ENCODE measurements around the gene SCD5. TPM values are rescaled to one million over a fixed set of nuclear protein-coding genes. Genes with fewer than 3 reads are reported as not detected.

The SCD5 gene
- total RNA-seq, 2 donors from 2014 or later, result 0.60 to 0.65 TPM

DNA sequence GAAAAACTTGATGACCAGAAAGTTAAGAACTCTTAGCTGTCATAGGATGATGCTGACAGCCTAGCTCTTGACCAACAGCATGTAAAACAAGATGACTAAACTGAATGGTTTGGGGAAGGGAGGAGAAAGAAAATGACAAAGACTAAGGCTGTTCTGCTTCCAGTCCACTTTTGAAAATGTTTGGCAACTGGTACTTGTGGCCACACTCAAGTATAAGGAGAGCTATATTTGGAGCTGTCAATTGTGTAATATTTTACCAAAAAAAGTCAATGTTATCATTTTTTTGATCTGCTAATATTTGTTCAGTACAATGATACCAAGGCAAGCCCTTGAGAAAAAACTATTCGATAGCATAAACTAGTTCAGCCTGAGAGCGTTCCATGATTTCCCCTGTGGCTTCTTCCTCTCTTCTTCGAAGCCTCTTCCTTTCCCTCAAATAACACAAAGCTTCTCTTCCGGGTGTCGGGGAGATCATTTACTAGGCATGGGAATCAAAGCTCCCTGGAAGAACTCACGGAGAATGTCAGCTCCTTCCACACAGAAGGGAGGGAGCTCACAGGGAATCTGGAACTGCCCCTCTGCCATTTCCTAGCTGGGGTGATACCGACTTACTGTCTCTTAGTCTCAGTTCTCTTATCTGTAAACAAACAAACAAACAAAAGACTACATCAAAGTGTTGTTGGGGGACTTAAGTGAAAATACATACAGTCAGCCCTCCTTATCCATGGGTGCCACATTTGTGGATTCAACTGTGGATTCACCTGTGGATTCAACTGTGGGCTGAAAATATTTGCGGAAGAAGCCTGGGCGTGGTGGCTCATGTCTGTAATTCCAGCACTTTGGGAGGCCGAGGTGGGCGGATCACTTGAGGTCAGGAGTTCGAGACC is 82.6 kb downstream of the SCD5 start:
- DNase-seq (no peak), ATAC-seq (no peak)
- no peak overlapping the region for H3K27ac Mint-ChIP-seq
- H3K27me3 Mint-ChIP-seq, result peaks cover 25% of the 10 kb centered on the region
- no peaks in the 10 kb centered on the region for H3K9me3 ChIP-seq (ENCODE audit: control insufficient read depth, low read length, poor library complexity, severe bottlenecking)
- H3K36me3 Mint-ChIP-seq (ENCODE audit: low read depth), result peaks cover 5% of the 10 kb centered on the region
- no peaks in the 10 kb centered on the region for H3K4me1 Mint-ChIP-seq
- H3K4me3 Mint-ChIP-seq, result no peak overlapping the region

DNA sequence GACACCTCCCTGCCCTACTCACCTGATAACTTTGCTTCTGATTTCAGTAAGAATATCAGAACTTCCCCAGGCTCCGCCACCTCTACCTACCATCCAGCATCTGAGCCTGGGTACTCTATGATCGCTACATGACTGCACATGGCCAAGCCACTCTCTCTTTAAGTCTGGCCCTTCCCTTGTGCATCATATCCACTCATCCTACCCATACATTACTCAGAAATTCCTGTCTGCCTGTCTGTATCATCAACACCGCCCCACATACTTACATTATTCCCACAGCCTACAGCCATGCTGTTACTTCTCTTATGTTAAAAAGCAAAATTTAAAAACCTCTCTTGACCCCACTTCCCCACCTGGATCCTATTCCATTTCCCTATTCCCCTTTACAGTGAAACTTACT is 84.7 kb downstream of the SCD5 start:
- no peak overlapping the region for H3K27ac Mint-ChIP-seq
- H3K9me3 ChIP-seq (ENCODE audit: control insufficient read depth, low read length, poor library complexity, severe bottlenecking), result no peaks in the 10 kb centered on the region
- no peaks in the 10 kb centered on the region for H3K4me1 Mint-ChIP-seq
- peaks cover 30% of the 10 kb centered on the region for H3K27me3 Mint-ChIP-seq
- DNase-seq, result no peak
- ATAC-seq, result no peak
- no peak overlapping the region for H3K4me3 Mint-ChIP-seq
- peaks cover 5% of the 10 kb centered on the region for H3K36me3 Mint-ChIP-seq (ENCODE audit: low read depth)

DNA sequence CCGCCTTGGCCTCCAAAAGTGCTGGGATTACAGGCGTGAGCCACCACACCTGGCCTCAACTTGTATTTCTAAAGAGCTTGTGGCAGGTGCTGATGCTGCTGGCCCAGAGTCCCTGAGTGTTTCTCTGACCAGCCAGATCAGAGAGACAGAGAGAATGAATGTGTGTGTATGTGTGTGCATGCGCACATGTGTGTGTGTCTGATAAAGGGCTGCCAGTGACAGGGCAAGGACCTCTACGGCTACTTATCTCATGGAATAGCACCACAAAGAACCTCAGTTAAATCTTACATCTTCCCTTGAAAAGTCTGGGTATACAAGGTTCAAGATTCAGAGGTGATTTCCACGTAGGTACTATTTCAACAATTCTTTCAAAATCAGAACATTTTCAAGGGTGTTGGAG is 86.0 kb downstream of the SCD5 start:
- no peaks in the 10 kb centered on the region for H3K9me3 ChIP-seq (ENCODE audit: control insufficient read depth, low read length, poor library complexity, severe bottlenecking)
- Mint-ChIP-seq H3K4me3 (no peak overlapping the region), H3K27ac (no peak overlapping the region), H3K27me3 (peaks cover 35% of the 10 kb centered on the region), H3K4me1 (no peaks in the 10 kb centered on the region), H3K36me3 (ENCODE audit: low read depth) (peaks cover 5% of the 10 kb centered on the region)
- DNase-seq, result no peak
- ATAC-seq, result no peak

DNA sequence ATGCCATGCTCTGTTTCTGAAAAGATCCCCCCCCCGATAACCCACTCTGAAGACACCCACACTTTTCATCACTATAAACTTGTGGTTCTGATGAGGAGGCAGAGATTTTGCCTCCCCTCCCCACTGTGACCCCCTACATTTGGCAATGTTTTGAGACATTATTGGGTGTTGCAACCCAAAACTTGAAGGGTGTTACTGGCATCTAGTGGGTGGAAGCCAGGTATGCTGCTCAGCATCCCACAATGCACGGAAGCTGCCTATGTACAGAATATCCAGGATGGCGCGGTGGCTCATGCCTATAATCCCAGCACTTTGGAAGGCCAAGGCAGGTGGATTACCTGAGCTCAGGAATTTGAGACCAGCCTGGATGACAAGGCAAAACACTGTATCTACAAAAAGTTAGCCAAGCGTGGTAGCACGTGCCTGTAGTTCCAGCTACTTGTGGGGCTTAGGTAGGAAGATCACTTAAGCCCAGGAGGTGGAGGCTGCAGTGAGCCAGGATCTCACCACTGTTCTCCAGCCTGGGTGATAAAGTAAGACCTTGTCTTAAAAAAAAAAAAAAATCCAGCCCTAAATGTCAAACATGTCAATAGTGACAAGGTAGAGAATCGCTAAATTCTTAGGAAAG is 87.3 kb downstream of the SCD5 start:
- peaks cover 5% of the 10 kb centered on the region for H3K36me3 Mint-ChIP-seq (ENCODE audit: low read depth)
- H3K4me3 Mint-ChIP-seq, result no peak overlapping the region
- DNase-seq (no peak), ATAC-seq (no peak)
- no peaks in the 10 kb centered on the region for H3K9me3 ChIP-seq (ENCODE audit: control insufficient read depth, low read length, poor library complexity, severe bottlenecking)
- H3K27ac Mint-ChIP-seq, result no peak overlapping the region
- no peaks in the 10 kb centered on the region for H3K4me1 Mint-ChIP-seq
- H3K27me3 Mint-ChIP-seq, result peaks cover 35% of the 10 kb centered on the region

DNA sequence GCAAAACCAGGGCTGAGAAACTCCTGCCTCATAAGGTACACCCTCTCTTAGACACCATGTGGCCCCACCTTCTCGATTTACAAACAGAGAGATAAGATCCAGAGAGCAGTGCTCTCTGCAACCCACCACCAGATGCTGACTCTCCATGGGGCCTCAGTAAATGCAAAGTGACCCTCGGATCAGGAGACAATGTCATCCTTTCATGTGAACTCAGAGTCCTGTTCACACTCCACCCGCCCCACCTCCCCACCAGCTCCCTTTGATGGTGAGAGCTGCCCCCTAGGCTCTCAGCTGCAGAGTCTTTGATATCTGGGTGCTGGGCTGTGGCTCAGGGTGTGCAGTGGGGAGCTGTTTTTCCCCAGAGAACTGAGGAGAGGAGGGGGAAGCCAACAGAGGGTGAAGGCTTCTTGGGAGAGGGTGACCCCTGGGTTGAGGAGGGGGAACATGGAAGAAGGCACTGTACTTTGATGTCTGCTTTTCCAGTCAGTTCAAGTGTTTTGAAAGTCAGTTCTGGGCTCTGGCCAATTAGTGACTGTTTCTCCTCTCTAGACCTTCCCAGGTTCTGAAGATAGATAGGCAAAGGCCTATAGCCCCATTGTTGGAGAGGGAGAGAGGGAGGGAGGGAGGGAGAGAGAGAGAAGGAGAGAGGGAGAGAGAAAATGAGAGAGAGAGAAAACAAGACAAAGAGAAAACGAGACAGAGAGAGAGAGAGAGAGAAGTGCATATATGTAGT is 88.2 kb downstream of the SCD5 start:
- H3K36me3 Mint-ChIP-seq (ENCODE audit: low read depth), result peaks cover 5% of the 10 kb centered on the region
- no peak for DNase-seq
- no peak for ATAC-seq
- H3K9me3 ChIP-seq (ENCODE audit: control insufficient read depth, low read length, poor library complexity, severe bottlenecking), result no peaks in the 10 kb centered on the region
- no peak overlapping the region for H3K27ac Mint-ChIP-seq
- H3K27me3 Mint-ChIP-seq, result peaks cover 32% of the 10 kb centered on the region
- H3K4me1 Mint-ChIP-seq, result no peaks in the 10 kb centered on the region
- no peak overlapping the region for H3K4me3 Mint-ChIP-seq

DNA sequence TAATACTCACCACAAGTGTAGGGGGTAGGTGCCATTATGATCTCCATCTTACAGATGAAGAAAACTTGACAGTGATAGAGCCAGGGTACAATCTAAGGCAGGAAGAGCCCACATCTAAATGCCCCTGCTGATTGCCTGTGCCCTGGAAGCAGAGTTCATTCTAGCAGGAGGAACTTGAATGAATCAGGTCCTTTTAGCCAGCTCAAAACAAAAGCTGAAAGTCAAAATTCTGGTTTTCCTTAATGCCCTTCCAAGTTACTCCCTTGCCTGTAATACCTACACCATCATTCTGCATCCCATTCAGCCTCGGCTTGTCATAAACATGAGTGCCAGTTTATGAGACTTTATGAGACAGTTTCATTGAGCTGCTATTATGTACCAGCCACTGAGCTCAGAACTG is 89.6 kb downstream of the SCD5 start:
- H3K27me3 Mint-ChIP-seq, result peaks cover 22% of the 10 kb centered on the region
- ATAC-seq (no peak), DNase-seq (no peak)
- no peak overlapping the region for H3K27ac Mint-ChIP-seq
- no peak overlapping the region for H3K4me3 Mint-ChIP-seq
- H3K4me1 Mint-ChIP-seq, result no peaks in the 10 kb centered on the region
- peaks cover under 1% of the 10 kb centered on the region for H3K36me3 Mint-ChIP-seq (ENCODE audit: low read depth)
- H3K9me3 ChIP-seq (ENCODE audit: control insufficient read depth, low read length, poor library complexity, severe bottlenecking), result no peaks in the 10 kb centered on the region

DNA sequence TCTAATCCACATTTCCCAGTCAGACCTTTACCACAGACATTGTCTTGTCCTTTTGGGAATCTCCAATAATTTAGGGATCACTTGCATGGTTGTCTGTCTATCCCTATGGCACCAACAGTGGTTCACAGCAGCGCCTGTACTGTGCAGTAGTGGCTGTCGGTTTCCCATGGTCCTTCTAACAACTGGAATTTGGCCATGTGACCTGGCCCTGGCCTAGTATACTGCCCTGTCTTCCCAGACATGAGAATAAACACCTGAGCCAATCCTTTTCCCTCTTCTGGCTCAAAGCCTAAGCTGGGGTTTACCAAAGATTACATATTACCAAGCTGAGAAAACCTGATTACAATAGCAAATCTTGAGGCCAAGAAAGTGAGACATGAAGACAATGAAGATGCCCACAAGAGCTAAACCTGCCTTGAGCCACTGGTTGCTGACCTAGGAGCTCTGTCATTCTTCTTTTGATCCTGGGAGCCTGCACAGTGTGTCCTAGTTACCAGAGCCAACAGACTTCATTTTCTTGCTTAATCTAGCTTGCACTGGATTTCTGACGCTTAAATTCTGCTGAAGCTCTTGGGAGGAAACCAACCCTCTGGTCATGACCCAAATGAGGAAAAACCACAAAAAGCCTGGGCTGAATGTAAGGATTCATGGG is 92.1 kb downstream of the SCD5 start:
- H3K9me3 ChIP-seq (ENCODE audit: control insufficient read depth, low read length, poor library complexity, severe bottlenecking), result no peaks in the 10 kb centered on the region
- Mint-ChIP-seq H3K36me3 (ENCODE audit: low read depth) (no peaks in the 10 kb centered on the region), H3K27ac (no peak overlapping the region), H3K27me3 (peaks cover 16% of the 10 kb centered on the region), H3K4me1 (no peaks in the 10 kb centered on the region), H3K4me3 (no peak overlapping the region)
- DNase-seq (no peak), ATAC-seq (no peak)

DNA sequence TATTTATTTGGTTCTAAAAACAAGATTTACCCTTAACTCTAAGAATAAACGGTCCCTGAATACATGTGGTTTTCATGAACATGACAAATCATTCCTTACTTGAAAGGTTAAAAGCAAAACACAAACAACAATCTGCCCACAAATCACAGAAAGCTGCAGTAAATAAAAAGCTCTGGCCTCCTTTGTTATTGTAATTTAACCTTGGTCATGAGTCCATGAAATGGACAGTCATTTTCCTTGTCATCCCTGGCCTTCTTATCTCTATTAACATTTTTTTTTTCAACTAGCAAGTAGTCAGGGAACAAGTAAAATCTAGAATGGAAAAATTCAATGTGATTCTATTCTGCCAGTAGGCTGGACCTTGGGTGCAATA is 92.7 kb downstream of the SCD5 start:
- no peaks in the 10 kb centered on the region for H3K9me3 ChIP-seq (ENCODE audit: control insufficient read depth, low read length, poor library complexity, severe bottlenecking)
- no peak overlapping the region for H3K27ac Mint-ChIP-seq
- peaks cover 16% of the 10 kb centered on the region for H3K27me3 Mint-ChIP-seq
- ATAC-seq, result no peak
- DNase-seq, result no peak
- no peak overlapping the region for H3K4me3 Mint-ChIP-seq
- H3K36me3 Mint-ChIP-seq (ENCODE audit: low read depth), result no peaks in the 10 kb centered on the region
- no peaks in the 10 kb centered on the region for H3K4me1 Mint-ChIP-seq

DNA sequence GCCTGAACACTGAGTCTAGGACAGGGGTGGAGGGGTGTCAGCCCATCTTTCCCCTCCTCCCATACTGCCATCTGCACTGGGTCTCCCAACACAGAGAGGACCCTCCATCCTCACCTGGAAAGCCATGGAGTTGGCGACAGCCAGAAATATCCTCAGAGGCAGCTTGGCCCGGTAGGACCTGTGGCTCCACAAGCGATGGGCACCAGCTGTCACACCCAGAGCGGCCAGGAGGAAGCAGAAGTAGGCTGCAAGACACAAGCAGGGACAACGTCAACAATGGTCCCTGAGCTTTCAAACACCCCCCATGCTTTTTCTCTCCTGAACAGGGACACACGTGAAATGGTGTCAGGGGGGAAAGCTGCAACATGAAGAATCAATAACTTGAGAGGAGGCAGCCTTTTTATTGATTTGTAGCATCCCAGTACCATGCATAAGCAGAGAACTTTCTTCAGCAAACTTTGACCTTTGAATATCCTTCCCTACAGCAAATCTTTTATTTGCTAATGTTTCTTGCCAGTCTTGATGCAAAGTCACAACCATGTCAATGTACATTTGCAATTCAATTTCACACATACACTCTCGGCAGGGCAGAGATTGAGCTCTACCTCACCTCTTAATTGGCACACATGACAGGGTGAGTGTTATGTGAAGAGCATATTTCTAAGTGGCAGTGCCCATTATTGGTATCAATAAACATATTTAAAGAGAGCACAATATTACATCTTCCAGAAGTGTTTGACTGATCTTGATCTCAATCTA is 93.2 kb downstream of the SCD5 start:
- Mint-ChIP-seq H3K4me3 (no peak overlapping the region), H3K4me1 (no peaks in the 10 kb centered on the region), H3K27ac (no peak overlapping the region), H3K36me3 (ENCODE audit: low read depth) (no peaks in the 10 kb centered on the region), H3K27me3 (peaks cover 16% of the 10 kb centered on the region)
- H3K9me3 ChIP-seq (ENCODE audit: control insufficient read depth, low read length, poor library complexity, severe bottlenecking), result no peaks in the 10 kb centered on the region
- DNase-seq, result no peak
- no peak for ATAC-seq

DNA sequence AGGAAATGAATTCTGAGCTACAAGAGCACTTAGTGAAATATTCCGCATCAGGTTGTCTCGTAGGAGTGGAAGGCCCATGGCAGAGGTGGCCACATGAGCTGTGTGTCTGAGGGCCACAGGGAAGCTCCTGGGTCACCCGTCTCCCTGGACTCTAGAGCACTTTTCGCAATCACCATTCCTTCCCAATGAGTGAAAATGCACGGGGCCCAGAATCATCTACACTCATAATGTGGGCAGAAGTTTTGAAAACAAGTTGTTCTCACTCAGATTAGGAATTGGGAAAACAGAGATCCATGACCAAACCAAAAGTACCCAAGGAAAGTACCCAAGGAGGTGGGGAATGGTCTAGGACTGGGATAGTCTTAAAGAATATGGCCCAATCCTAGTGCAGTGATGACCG is 94.4 kb downstream of the SCD5 start:
- no peaks in the 10 kb centered on the region for H3K36me3 Mint-ChIP-seq (ENCODE audit: low read depth)
- no peak overlapping the region for H3K4me3 Mint-ChIP-seq
- DNase-seq, result no peak
- no peak for ATAC-seq
- H3K27me3 Mint-ChIP-seq, result peaks cover 10% of the 10 kb centered on the region
- H3K9me3 ChIP-seq (ENCODE audit: control insufficient read depth, low read length, poor library complexity, severe bottlenecking), result no peaks in the 10 kb centered on the region
- H3K27ac Mint-ChIP-seq, result no peak overlapping the region
- no peaks in the 10 kb centered on the region for H3K4me1 Mint-ChIP-seq

DNA sequence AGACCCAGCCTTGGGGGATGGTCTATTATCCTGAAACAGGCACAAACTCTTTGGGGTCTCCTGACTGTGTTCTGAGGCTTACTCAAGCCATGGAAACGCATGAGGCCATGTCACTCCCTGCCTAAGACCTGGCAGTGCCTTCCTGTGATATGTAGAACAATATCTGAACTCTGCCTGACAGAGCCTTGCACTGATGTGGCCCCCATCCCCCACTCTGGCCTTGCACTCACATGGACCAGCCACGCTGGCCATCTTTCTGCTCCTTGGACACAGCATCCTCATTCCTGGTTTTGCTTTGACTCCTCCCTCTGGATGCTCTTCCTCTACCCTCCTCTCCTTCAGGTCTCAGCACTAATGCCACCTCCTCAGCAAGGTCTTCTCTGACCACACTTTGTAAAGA is 100.2 kb downstream of the SCD5 start:
- ATAC-seq, result no peak
- Mint-ChIP-seq H3K27ac (no peak overlapping the region), H3K4me1 (no peaks in the 10 kb centered on the region), H3K27me3 (peaks cover 16% of the 10 kb centered on the region), H3K4me3 (no peak overlapping the region), H3K36me3 (ENCODE audit: low read depth) (no peaks in the 10 kb centered on the region)
- no peaks in the 10 kb centered on the region for H3K9me3 ChIP-seq (ENCODE audit: control insufficient read depth, low read length, poor library complexity, severe bottlenecking)
- no peak for DNase-seq

DNA sequence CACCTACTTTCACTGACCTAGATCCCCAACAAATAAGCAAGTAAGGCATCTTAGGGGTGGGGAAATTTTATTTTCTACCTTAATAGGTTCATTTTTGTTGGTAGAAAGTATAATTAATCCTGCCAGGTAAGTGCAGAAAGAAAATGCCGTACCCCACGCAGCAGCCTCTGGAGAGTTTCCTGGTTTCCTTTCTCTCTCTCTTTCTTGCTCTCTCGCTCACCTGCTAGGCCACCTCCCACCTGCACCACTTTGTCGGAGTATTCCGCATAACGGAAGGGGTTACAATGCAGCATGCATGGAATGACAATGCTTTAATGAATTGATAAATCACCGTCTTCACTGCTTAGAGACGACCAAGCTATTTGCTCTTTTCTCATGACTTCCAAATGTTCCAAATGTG is 101.0 kb downstream of the SCD5 start:
- no peaks in the 10 kb centered on the region for H3K9me3 ChIP-seq (ENCODE audit: control insufficient read depth, low read length, poor library complexity, severe bottlenecking)
- DNase-seq, result no peak
- no peak for ATAC-seq
- peaks cover 21% of the 10 kb centered on the region for H3K27me3 Mint-ChIP-seq
- H3K4me1 Mint-ChIP-seq, result no peaks in the 10 kb centered on the region
- H3K4me3 Mint-ChIP-seq, result no peak overlapping the region
- H3K27ac Mint-ChIP-seq, result no peak overlapping the region
- H3K36me3 Mint-ChIP-seq (ENCODE audit: low read depth), result no peaks in the 10 kb centered on the region
